NT2/D1 (cell line): Measurements from ENCODE around the gene FXYD3.

ENCODE experiments used
- YY1 ChIP-seq: IDR thresholded peaks from 2 replicates; pipeline ENCODE4 v1.6.1; 2011; ENCODE audit not compliant: insufficient read length, insufficient read depth
- ZNF274 ChIP-seq: IDR thresholded peaks from 2 replicates; pipeline ENCODE4 v1.6.1; 2011; ENCODE audit warnings: mild to moderate bottlenecking, low read depth, low read length

DNA sequence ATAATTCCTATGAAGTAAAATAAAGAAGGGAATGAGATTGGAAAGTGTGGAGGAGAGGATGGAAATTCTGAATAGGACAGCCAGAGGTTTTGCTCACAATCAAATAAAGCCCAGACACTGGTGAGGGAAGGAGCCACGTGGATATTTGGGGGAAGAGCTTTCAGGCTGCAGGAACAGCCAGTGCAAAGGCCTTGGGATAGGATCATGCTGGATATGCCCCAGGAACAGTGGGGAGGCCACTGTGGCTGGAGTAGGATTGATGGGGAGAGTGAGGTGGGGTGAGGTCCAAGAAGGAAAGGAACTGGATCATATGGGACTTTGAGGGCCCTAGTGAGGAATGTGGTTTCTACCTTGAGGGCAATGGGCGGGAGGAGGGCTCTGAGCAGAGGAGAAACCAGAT lies 34.8 kb downstream of the FXYD3 start:
- TF ChIP-seq YY1 (no peak), ZNF274 (no peak)
